Vagina (tissue), 2 donors: ENCODE results near the gene ABHD8. TPM values are rescaled to one million over a fixed set of nuclear protein-coding genes. Genes with fewer than 3 reads are reported as not detected.
A peak's percentile ranks its signal among the peaks of the same experiment; 100 is the strongest.

ENCODE experiments used
- DNase-seq, 2 donors: peaks; one replicate each; pipeline ENCODE4 v3.0.0-alpha.2; 2017; ENCODE audit errors: extremely low spot score in 2 of 2
- H3K27ac ChIP-seq: fragments of 200-600 bp; sonication (generic); one replicate; pipeline ENCODE4 v1.5.1; 2019
- H3K27me3 ChIP-seq: fragments of 200-600 bp; sonication (generic); one replicate; pipeline ENCODE4 v1.5.1; 2019
- H3K36me3 ChIP-seq, 2 donors: fragments of 200-600 bp; sonication (generic); one replicate each; pipeline ENCODE4 v1.5.1; 2017 to 2019
- H3K4me1 ChIP-seq: fragments of 200-600 bp; sonication (generic); one replicate; pipeline ENCODE4 v1.5.1; 2019
- H3K4me3 ChIP-seq, 2 donors: fragments of 200-600 bp; sonication (generic); 1 replicate in 1 of 2; 2 replicates in 1 of 2; pipeline ENCODE4 v1.5.1; 2016 to 2019
- H3K9me3 ChIP-seq: fragments of 200-600 bp; sonication (generic); one replicate; pipeline ENCODE4 v1.5.1; 2019
- POLR2A ChIP-seq, 2 donors: fragments of 450-650 bp; IDR thresholded peaks; one replicate each; pipeline ENCODE4 v1.6.1; 2017; ENCODE audit warnings: antibody characterized with exemption in 2 of 2, mild to moderate bottlenecking in 2 of 2, moderate library complexity in 2 of 2
- POLR2AphosphoS5 ChIP-seq, 2 donors: sonication (generic); formaldehyde crosslinking; IDR thresholded peaks; one replicate each; pipeline ENCODE4 v1.9.0; 2017; ENCODE audit warnings: antibody characterized with exemption in 2 of 2, mild to moderate bottlenecking in 2 of 2, low read depth in 1 of 2; ENCODE audit not compliant: insufficient read depth in 1 of 2
- intact Hi-C: fragments of 100-400 bp; cut with DNase I; formaldehyde crosslinking; loops from one replicate; pipeline ENCODE4 v1.15.1; 2023
- total RNA-seq: library from RNA; depleted of rRNA; stranded (reverse); fragments of >200 nt; gene quantifications from one replicate; pipeline ENCODE4 v1.2.3, GENCODE V29; 2016
- TF ChIP-seq, protein P1 (sequence below), 3 experiments: fragments of 450-650 bp in 2 of 3; fragments of 200-600 bp in 1 of 3; sonication (generic) in 1 of 3; IDR thresholded peaks; one replicate each; pipeline ENCODE4 v1.5.1; 2017 to 2019; ENCODE audit warnings: antibody characterized with exemption in 3 of 3, mild to moderate bottlenecking in 2 of 3, moderate library complexity in 2 of 3

ABHD8 gene
- total RNA-seq, 1 donor from 2014 or later = 10.8 TPM

- peak; percentile 80 to 98 for TF ChIP-seq POLR2AphosphoS5 (IDR thresholded peaks at IDR 0.05; ENCODE audit: insufficient read depth in 1 of 2, low read depth in 1 of 2)
- TF ChIP-seq, protein P1, sequence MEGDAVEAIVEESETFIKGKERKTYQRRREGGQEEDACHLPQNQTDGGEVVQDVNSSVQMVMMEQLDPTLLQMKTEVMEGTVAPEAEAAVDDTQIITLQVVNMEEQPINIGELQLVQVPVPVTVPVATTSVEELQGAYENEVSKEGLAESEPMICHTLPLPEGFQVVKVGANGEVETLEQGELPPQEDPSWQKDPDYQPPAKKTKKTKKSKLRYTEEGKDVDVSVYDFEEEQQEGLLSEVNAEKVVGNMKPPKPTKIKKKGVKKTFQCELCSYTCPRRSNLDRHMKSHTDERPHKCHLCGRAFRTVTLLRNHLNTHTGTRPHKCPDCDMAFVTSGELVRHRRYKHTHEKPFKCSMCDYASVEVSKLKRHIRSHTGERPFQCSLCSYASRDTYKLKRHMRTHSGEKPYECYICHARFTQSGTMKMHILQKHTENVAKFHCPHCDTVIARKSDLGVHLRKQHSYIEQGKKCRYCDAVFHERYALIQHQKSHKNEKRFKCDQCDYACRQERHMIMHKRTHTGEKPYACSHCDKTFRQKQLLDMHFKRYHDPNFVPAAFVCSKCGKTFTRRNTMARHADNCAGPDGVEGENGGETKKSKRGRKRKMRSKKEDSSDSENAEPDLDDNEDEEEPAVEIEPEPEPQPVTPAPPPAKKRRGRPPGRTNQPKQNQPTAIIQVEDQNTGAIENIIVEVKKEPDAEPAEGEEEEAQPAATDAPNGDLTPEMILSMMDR (IDR thresholded peaks at IDR 0.05) = no peak
- peak in 1 of 2 donors; percentile 17 for TF ChIP-seq POLR2A (IDR thresholded peaks at IDR 0.05)
- peaks cover 61% of the 10 kb centered on the region for H3K4me1 ChIP-seq
- peak within 1 kb of the TSS; percentile 86 to 88 for H3K4me3 ChIP-seq
- no peaks in the 10 kb centered on the region for H3K27me3 ChIP-seq
- H3K27ac ChIP-seq = peak within 1 kb of the TSS; percentile 74
- H3K9me3 ChIP-seq = no peaks in the 10 kb centered on the region
- H3K36me3 ChIP-seq = peaks cover 0 to 12% of the 10 kb centered on the region in 2 donors
- peak; percentile 98 to 99 for DNase-seq
- intact Hi-C loops = no loop called here
These were observed 6.2 kb upstream of the ABHD8 start, which contains the start of gene DDA1 for GRCh38 chr19:17309198-17309964. Gene DDA1, plus strand, starts transcription at chr19:17309563. Its CDS starts 92 bp downstream, at chr19:17309655.

DNA sequence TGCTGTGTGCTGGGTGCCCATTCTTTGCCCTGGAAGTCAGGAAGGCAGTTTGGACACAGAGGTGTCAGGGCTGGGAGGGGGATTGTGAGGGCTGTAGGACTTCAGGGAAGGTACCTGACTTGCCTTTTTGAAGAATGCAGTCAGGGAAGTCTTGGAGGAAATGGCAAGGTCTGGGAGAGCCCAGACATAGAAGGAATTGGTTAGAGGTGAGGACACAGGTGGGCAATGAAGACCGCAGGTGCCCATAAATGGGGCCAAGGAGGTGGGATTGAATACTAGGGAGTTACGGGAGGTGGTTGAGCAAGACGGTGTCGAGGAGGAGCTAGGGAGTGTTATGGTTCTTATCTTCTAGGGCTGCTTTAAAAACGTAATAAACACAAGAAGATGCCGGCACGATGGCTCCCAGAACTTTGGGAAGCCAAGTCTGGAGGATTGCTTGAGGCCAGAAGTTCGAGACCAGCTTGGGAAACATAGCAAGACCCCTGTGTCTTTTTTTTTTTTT is 4.7 kb upstream of the ABHD8 start:
- no peak for DNase-seq
- H3K27ac ChIP-seq = no peak overlapping the region
- intact Hi-C loops = no loop called here
- TF ChIP-seq, protein P1 (IDR thresholded peaks at IDR 0.05) = no peak
- no peak for TF ChIP-seq POLR2A (IDR thresholded peaks at IDR 0.05)
- TF ChIP-seq POLR2AphosphoS5 (IDR thresholded peaks at IDR 0.05; ENCODE audit: insufficient read depth in 1 of 2, low read depth in 1 of 2) = no peak
- H3K4me3 ChIP-seq = no peak overlapping the region
- H3K36me3 ChIP-seq = peaks cover 0 to 5% of the 10 kb centered on the region in 2 donors
- no peaks in the 10 kb centered on the region for H3K27me3 ChIP-seq
- no peaks in the 10 kb centered on the region for H3K9me3 ChIP-seq
- peaks cover 74% of the 10 kb centered on the region for H3K4me1 ChIP-seq

DNA sequence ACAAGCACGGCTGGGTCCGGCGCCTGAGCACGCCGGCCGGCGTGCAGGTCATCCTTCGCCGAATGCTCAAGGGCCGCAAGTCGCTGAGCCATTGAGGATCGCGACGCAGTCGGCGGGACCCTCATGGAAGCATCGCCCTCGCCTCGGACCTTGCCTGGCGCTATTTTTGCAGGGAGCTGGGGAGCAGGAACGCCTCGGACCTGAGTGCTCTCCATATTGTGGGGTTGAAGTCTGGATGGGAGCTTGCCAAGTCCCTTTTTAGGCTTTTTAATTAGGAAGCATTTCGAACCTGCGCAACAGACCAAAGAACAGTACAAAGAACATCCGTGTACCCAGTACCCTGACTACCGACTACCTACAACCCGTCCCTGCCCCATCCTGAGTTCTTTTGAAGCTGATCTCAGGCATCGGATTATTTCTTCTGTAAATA is 3.1 kb upstream of the ABHD8 start:
- Histone ChIP-seq H3K27ac (peak overlapping the region; percentile 92), H3K9me3 (no peaks in the 10 kb centered on the region), H3K4me3 (peak overlapping the region; percentile 64 to 69), H3K36me3 (no peaks in the 10 kb centered on the region), H3K4me1 (peaks cover 67% of the 10 kb centered on the region), H3K27me3 (no peaks in the 10 kb centered on the region)
- no peak for DNase-seq
- TF ChIP-seq, protein P1 (IDR thresholded peaks at IDR 0.05) = no peak
- TF ChIP-seq POLR2A (IDR thresholded peaks at IDR 0.05) (no peak), POLR2AphosphoS5 (IDR thresholded peaks at IDR 0.05; ENCODE audit: insufficient read depth in 1 of 2, low read depth in 1 of 2) (no peak)
- intact Hi-C loops = no loop called here

- intact Hi-C loops = no loop called here
- H3K4me1 ChIP-seq = peaks cover 61% of the 10 kb centered on the region
These were observed 2.5 kb upstream of the ABHD8 start, which contains the start of gene MRPL34 for GRCh38 chr19:17305517-17306284. Gene MRPL34, plus strand, starts transcription at chr19:17305872. Its CDS starts 21 bp downstream, at chr19:17305893.

More at GRCh38 chr19:17305517-17306284, 2.5 kb upstream of the ABHD8 start, which contains the start of gene MRPL34:
- Histone ChIP-seq H3K9me3 (no peaks in the 10 kb centered on the region), H3K4me3 (peak within 1 kb of the TSS; percentile 64 to 69), H3K36me3 (no peaks in the 10 kb centered on the region), H3K27ac (peak within 1 kb of the TSS; percentile 92), H3K27me3 (no peaks in the 10 kb centered on the region)
- TF ChIP-seq POLR2AphosphoS5 (IDR thresholded peaks at IDR 0.05; ENCODE audit: insufficient read depth in 1 of 2, low read depth in 1 of 2) (peak; percentile 95 to 98), POLR2A (IDR thresholded peaks at IDR 0.05) (no peak)
- TF ChIP-seq, protein P1 (IDR thresholded peaks at IDR 0.05) = peak in 2 of 3 experiments; percentile 58 to 80
- DNase-seq = peak; percentile 98 to 99
